Activated T-helper 9 cell treated with anti-CD3 and anti-CD28 coated beads, Interleukin-2, amount 50 U/mL, for 16 hours (primary cell): ENCODE data around the gene PHTF2.
A peak's percentile ranks its signal among the peaks of the same experiment; 100 is the strongest.

Experiments used
- DNase-seq: peaks from one replicate; pipeline ENCODE4 v3.0.0-alpha.2; 2020; ENCODE audit warnings: low read depth

Gene PHTF2

DNA sequence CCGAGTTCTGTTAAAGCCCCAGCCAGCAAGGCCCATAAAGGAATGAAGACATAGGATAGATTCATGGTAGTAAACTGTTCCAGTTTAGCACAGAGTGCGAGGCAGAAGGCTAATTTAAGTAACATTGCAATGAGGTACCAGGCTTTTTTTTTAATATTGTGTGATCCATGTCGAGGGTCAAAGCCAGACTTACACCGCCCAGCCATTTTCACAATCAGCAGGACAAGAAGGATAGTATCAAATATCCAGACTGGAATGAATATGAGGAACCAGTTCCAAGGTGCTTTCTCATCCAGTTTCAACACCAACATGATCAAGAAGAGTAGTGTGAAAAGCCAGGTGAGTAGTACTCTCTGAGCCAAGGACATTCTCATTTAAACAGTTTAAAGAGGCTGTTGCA lies 4.6 kb upstream of the PHTF2 start:
- no peak for DNase-seq

DNA sequence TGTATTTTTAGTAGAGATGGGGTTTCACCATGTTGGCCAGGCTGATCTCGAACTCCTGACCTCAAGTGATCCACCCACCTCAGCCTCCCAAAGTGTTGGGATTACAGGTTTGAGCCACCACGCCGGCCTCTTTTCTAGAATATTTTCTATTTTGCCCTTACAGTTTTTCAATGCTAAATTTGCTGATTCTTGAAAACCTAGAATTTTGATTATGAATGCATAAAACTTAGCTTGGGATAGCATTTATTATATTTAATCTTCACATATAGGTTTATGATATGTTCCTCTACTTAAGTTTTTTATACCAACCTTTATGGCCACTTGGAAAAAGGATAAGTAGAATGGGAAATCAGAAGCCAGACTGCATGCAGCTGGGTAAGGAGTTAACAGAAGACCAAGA lies 2.5 kb upstream of the PHTF2 start:
- DNase-seq: no peak

DNA sequence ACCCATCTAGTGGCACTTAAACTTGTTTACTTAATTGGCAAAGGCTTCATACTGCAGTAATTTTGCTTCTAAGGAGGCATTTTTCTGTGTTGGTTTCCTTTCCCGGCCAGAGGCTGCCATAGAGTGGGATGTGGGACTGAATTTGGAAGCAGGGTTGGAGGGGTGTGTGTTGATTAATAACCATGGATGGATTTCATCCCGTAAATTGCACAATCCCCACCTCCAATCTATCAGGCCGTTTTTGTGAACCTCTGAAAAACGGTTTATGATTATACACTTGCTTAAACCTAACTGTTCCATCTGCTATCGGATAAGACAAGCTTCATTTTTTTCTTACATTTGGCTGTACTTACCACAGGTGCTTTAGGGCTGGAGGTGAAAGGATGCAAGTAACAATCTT lies 1.6 kb upstream of the PHTF2 start:
- no peak for DNase-seq

DNA sequence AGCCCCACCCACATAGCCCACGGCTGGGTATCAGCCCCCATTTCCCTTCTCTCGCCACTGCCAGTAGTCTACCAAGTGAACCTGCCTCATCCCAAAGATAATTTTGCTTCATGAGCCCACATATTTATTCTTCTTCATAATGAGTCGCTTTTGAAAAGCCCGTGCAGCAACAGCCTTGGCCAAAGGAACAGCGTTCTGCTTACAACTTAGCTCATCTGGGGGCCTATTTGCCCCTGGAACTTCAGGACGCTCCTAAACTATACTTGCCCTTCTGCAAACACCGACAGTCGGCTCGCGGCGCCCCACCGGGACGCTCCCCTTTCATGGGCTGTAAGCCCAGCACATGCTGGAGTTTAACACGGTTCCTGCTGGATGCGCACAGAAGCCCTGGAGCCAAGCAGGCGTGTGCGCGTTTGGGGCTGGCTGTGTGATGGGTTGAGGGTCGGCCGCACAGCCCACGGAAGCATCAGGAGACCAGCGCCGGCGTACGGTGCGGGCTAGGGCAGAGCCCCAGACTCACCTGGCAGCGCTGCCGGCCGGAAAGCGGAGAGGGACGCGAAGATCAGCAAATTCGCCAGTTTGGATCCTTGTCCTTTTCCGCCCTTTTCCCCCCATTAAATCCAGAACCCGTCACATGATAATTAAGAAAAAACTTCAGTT lies 709 bp upstream of the PHTF2 start:
- no peak for DNase-seq

DNA sequence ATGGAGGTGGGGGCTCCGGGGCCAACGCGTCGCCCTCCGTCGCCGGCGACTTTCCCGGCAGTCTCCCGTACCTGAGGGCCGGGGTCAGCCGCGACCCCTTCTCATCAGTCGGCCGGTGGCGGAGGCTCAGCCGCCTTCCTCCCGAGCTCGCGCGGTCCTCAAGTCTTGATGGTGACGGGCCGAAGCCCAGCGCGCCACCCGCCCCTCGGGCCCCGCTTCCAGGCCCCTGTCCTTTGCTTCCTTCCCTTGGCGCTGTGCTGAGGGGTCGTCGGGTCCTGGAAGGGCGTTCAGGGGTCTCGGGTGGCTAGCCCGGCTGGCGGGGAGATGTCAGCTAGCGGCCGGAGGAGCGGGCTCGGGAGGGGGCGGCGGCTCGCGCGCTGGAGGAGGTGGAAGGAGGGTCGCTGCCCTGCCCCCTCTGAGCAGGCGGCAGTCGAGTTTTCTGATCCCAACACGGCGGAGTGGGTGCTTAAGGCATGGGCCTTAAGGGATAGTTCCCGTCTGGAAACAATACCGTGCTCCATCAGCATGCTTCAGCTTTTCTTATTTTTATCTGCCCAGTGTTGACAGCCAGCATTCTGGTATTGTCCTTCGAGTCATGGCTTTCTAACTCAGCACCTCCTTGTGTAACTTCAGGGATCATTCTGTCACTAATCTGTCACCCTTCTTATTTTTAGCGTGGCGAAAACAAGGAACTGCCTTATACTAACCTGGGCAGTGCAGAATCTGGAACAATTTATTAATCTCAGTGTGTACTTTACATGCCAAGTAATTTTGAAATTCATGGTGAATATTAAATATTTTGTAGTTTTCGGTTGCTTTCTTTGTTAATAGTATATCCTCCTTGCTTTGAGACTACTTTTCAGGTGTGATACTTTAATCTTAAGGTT lies 748 bp downstream of the PHTF2 start:
- DNase-seq: peak; percentile 8

DNA sequence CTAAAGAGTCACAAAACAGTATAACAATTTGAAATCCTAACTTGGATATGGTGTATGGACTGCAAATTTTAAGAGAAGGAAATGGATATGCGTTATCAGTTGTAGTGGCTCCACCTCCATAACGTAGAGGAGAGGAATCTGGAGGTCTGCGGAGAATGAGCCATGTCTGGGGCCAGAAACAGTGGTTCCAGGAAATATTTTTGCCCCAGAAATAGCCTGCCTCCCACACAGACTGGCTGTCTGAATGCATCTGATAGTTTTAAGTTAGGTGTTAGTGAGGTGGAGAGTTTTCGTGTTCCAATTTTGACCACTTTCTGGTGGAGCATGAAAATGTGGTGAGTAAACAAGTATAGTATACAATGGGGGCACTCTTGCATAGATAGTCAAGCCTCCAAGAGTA lies 1.6 kb downstream of the PHTF2 start:
- no peak for DNase-seq

DNA sequence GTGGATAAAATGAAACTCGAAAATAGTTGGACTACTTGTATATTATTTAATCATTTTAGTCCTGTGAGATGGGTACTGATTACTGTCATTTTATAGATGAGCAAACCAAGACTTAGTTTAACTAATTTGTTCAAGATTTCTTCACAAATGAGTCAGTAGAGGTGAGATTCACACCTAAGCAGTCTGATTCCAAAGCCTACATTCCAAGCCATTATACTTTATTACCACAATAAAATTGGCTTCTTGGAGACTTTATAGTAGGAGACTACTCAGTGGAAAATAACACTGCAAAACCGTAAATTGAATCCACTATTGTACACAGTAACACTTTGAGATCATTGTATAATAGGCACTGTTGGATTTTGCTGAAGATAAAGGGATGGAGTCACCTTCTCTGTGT lies 2.2 kb downstream of the PHTF2 start:
- DNase-seq: no peak

DNA sequence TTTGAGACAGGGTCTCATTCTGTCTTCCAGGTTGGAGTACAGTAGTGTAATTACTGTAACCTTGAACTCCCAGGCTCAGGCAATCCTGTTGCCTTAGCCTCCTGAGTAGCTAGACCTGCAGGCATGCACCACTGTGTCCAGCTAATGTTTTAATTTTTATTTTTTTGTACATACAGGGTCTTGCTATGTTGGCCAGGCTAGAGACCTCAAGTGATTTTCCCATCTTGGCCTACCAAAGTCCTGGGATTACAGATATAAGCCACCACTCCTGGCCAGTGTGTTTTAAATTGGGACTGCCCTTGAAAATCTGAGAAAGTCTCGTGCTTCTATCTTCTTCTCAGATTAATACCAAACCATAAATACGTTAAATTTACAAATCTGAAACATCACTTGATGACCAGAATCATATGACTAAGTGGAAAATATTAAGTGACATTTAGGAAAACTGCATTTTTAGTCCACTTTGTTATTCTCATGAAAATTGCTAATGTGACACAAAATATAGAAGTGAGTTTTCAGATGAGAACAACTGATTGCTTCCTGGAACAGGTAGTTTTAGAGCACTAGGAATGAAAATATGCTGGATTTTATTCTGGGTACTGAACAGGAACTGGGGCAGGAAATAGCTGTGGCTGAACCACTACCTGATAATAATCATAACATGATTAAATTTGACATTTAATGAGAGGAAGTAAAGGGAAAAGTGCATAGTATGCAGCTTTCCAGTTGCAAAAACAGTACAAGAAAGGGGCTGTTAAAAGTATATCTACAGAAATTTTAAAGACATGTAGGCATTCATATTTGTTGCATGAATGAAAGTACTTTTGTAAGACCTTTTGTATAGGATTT lies 4.2 kb downstream of the PHTF2 start:
- DNase-seq: no peak

DNA sequence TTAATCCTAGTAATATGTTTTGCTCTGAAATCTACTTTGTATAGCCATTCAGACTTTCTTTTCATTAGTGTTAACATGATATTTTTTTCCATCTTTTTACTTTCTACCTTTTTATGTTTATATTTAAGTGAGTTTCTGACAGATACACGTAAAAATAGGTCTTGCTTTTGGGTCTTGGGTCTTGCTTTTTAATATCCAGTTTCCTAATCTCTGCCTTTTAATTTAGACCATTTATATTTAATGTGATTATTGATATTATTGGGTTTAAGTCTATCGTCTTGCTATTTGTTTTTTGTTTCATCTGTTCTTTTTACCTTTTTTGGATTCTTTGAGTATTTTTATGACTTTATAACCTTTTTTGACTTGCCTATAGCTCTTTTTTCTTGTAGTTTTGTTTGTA lies 7.9 kb downstream of the PHTF2 start:
- DNase-seq: no peak

DNA sequence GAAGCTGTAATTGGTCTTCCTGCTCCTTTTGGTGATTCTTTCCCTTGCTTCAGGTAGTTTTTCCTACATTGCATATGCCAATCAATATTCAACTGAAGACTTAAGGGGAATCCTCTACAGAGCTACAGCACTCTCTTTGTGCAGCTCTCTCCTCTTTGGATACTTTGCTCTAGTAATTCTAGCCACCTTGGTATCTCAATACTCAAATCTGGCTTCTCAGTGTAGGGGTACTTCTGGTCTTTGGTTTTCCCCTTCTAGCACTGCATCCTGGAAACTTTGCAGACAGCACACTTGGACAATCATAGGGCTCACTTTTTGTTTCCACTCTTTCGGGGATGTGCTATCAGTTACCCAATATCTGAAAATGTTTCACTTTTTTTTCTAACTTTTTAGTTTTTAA lies 9.9 kb downstream of the PHTF2 start:
- DNase-seq: no peak

DNA sequence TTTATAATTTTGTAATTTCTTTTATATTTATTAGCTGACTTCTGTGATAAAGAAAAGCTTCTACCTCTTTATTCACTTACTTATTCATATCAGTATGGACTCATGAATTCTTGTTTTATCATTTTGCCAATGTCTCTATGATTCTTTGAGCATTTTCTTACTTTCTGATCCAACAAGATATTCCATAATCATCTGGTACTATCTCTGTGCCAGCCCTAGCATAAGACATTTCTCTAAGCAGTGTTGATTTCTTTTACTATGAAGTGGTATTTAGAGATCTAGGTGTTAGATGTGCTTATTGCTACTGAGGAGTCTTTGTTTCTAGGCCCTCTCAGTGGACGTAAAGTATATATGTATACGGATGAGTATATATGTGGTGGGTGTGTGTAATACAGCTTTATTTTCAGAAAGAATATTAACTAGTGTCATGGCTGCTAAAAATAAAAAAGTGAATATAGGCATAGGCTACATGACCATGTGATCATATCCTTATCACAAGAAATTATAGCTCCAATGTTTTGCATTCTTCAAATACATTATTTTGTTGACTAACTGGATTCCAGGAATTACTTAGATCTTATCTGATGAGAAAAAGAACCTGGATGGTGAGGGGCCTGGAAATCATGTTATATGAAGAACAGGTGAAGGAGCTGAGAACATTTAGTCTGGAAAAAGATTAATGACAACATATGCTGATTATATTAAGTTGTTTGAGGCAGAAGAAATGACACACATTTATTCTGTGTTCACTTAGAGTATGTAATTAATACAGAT lies 13.1 kb downstream of the PHTF2 start:
- DNase-seq: no peak

DNA sequence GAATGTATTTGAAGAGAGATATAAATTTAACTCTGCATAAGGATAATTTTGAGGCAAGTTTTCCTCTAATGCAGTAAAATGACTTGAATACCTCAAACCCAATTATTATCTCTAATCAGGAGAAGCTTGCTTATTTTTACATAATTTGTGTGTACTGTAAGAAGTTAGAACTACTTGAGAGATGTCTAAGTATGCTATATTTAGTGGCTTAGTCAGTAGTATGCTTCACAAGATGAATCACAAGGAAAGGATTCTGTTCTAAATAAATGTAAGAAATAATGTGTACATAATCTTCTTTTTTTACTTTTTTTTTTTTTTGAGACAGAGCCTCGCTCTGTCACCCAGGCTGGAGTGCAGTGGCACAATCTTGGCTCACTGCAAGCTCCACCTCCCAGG lies 13.7 kb downstream of the PHTF2 start:
- no peak for DNase-seq

DNA sequence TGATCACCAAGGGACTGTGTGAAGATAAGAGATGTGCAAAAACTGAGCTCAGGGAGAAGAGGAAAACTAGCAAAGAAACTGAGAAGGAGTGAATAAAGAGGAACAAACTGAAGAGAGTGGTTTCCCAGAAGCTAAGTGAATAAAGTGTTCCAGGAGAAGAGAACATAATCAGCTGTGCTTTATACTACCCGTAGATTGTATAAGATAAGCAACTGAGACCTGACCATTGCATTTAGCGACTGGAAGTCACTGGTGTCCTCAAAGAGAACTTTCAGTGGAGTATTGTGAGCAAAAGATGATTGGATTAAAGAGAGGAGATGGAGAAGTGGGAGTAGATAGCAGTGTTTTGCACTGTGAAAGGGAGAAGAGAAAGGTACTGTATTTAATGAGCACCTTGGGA lies 14.6 kb downstream of the PHTF2 start:
- DNase-seq: no peak

DNA sequence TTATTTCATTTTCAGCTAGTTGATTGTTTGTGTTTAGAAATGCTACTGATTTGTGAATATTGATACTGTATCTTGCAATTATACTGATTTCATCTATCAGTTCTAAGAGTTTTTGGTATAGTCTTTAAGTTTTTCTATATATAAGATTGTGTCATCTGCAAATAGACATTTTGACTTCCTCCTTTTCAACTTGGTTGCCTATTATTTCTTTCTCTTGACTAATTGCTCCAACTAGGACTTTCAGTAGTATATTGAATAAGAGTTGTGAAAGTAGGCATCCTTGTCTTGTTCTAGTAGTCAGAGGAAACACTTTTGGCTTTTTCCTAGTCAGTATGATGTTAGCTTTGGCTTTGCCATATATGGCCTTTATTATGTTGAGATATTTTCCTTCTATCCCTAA lies 20.4 kb downstream of the PHTF2 start:
- no peak for DNase-seq

DNA sequence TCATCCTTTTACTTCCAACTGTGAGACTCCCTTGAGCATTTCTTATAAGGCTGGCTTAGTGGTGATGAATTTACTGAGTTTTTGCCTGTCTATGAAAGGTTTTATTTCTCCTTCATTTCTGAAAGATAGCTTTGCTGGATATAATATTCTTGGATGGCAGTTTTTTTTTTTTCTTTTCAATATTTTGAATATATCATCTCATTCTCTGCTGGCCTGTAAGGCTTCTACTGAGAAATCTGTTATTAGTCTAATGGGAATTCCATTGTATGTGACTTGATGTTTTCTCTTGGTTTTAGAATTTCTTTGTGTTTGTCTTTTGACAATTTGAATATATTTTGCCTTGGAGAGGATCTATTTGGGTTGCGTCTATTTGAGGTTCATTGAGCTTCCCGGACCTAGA lies 22.4 kb downstream of the PHTF2 start:
- DNase-seq: no peak

DNA sequence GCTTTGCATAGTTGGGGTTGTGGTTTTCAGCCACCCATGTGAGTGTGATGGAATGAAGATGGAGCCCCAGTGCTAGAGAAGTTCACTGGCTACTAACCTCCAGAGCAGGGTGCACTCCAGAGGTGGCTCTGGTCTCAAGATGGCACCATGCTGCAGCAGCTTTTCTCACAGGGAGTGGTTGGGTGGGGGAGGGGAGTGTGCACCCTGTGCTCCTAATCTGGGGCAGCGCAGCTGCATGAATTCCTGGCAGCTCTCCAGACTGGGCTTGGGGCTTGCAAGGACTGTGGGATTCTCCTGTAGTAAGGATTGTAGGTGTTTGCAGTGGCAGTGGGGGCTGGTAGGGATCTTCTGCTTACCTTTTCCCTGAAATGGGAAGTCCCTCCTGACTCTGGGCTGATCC lies 23.7 kb downstream of the PHTF2 start:
- no peak for DNase-seq

DNA sequence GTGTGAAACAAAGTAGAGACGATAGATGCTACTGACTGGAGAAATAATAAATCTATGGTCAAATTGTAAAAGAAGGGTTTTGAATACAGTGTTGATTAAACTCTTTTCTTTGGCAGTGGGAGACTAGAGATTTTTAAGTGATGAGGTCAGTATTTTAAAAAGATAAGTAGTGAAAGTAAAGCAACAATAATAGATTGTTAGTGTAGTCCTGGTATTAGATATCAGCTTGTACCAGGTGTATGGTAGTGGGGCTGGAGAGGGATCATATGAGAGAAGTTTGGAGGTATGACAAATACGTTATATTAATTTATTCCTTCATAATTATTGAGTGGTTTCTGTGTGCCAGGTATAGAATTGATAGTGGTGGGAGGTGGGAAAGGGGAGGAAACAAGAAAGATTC lies 25.2 kb downstream of the PHTF2 start:
- DNase-seq: no peak

DNA sequence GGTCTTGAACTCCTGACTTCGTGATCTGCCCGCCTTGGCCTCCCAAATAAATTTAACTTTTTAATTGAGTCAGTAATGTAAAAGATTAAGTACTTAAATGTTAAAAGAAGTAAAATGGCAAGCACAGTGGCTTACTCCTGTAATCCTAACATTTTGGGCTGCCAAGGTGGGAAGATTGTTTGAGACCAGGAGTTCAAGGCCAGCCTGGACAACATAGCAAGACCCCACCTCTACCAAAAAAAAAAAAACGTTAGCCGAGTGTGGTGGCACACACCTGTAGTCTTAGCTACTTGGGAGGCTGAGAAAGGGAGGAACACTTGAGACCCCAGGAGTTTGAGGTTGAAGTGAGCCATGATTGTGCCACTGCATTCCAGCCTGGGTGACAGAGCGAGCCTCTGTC lies 26.1 kb downstream of the PHTF2 start:
- no peak for DNase-seq

DNA sequence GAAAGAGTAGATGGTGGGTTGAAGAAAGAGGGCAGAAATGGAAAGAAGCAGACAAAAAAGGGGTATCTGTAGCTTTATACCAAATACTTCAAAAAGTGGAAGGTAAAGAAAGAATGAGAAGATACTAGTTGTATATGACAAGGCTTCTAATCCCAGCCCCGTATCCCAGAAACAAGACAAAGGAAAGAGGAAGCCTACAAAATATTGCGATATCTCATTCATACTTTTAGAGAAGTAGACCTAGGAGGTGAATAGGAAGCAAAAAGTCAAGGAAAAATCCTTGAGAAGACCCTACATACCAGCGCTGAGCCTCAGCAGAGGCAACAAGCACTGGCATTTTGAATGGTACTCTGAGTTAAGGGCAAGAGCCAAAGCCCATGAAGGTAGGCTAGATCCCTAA lies 26.6 kb downstream of the PHTF2 start:
- no peak for DNase-seq

DNA sequence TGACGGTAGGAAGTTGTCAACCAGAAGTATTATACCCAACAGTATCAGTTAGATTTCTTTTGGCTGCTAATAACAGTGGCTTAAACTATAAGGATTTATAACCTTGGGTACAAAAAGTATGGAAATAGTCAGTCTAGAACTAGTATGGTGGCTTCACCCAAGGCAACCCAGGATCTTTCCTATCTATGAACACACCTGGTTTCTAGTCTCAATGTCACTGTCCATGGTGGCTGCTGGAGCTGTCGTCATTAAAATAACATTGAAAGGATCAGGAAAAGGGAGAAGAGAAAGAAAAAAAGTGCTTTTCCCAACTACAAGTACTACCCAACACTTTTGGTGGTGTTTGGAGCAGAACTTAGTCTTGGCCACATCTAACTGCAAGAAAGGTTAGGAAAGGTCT lies 27.7 kb downstream of the PHTF2 start:
- DNase-seq: no peak

DNA sequence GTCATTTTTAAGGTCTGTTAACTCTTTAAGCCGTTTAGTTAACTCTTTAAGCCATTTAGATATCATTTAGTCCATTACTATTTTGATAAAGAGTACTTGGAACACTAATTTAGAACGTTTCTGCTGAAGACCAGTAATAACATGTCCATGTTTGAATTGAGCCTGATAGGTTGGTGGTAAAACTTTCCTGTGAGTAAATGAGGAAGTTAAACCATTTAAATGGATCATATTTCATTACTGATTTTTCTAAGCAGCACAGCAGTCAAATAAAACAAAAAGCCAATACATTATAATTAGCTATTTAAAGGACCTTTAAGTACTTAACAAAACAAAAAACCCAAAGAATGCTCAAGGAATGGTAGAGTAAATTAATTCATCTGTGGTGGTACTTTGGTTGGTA lies 29.4 kb downstream of the PHTF2 start:
- DNase-seq: no peak
